ENCODE data around the gene PNPLA2.

Gene PNPLA2

GRCh38 chr11:841981-842369 is 23.3 kb downstream of the PNPLA2 start:
- TF ChIP-seq SIN3A (IDR thresholded peaks at IDR 0.05; ENCODE audit: borderline replicate concordance, insufficient read depth, low read length) (peak; percentile 56; the same call in 1 of the 2 replicates), FOXP2 (optimal IDR thresholded peaks at IDR 0.05; ENCODE audit: borderline replicate concordance, extremely low read depth, extremely low read length, insufficient read depth) (no peak)

GRCh38 chr11:842370-843002 is 23.8 kb downstream of the PNPLA2 start, which contains the start of the genes POLR2L and TSPAN4:
POLR2L (minus strand) TSS chr11:842529; CDS start chr11:842508, 21 bp downstream.
TSPAN4 (plus strand) TSS chr11:842852; CDS start chr11:850305, 7,453 bp downstream.
- TF ChIP-seq SIN3A (IDR thresholded peaks at IDR 0.05; ENCODE audit: borderline replicate concordance, insufficient read depth, low read length) = peak; percentile 97; the same call in 1 of the 2 replicates
- TF ChIP-seq TAF1 (IDR thresholded peaks at IDR 0.05; ENCODE audit: borderline replicate concordance, insufficient read depth, low read length) = peak; percentile 88; the same call in 1 of the 2 replicates
- 0 out of 4 replicates have a peak, but pooled peaks of 1 of the 2 experiments have one; percentile 19 for TF ChIP-seq REST (IDR thresholded peaks at IDR 0.05; ENCODE audit: insufficient read depth in 1 of 2, low read depth in 2 of 2, low read length in 2 of 2)
- TF ChIP-seq POLR2AphosphoS5 (IDR thresholded peaks at IDR 0.05; ENCODE audit: low read depth, low read length) = peak; percentile 99
- no peak for TF ChIP-seq FOXP2 (optimal IDR thresholded peaks at IDR 0.05; ENCODE audit: borderline replicate concordance, extremely low read depth, extremely low read length, insufficient read depth)

- TF ChIP-seq FOXP2 (optimal IDR thresholded peaks at IDR 0.05; ENCODE audit: borderline replicate concordance, extremely low read depth, extremely low read length, insufficient read depth) (no peak), SIN3A (IDR thresholded peaks at IDR 0.05; ENCODE audit: borderline replicate concordance, insufficient read depth, low read length) (no peak), POLR2AphosphoS5 (IDR thresholded peaks at IDR 0.05; ENCODE audit: low read depth, low read length) (no peak), TAF1 (IDR thresholded peaks at IDR 0.05; ENCODE audit: borderline replicate concordance, insufficient read depth, low read length) (no peak), REST (IDR thresholded peaks at IDR 0.05; ENCODE audit: insufficient read depth in 1 of 2, low read depth in 2 of 2, low read length in 2 of 2) (no peak)
Observed at GRCh38 chr11:843086-843734, 24.5 kb downstream of the PNPLA2 start.

- TF ChIP-seq POLR2AphosphoS5 (IDR thresholded peaks at IDR 0.05; ENCODE audit: low read depth, low read length) (peak; percentile 67; the same call in 1 of the 2 replicates), FOXP2 (optimal IDR thresholded peaks at IDR 0.05; ENCODE audit: borderline replicate concordance, extremely low read depth, extremely low read length, insufficient read depth) (no peak), REST (IDR thresholded peaks at IDR 0.05; ENCODE audit: insufficient read depth in 1 of 2, low read depth in 2 of 2, low read length in 2 of 2) (peak; percentile 54 to 80; a peak in 3 of 4 replicates), SIN3A (IDR thresholded peaks at IDR 0.05; ENCODE audit: borderline replicate concordance, insufficient read depth, low read length) (peak; percentile 92; the same call in 1 of the 2 replicates), TAF1 (IDR thresholded peaks at IDR 0.05; ENCODE audit: borderline replicate concordance, insufficient read depth, low read length) (peak; percentile 75)
Observed at GRCh38 chr11:843818-844692, 25.3 kb downstream of the PNPLA2 start.
